ENCODE data around the gene TFR2. TPM values are rescaled to one million over a fixed set of nuclear protein-coding genes. Genes with fewer than 3 reads are reported as not detected.
"Not testable (repeated sequence)": the region's sequence is repeated elsewhere in the genome, so short reads cannot be mapped to it uniquely, and the experiment has no call there.

TFR2 gene
- total RNA-seq, 2 donors from 2014 or later, result 4.5 to 6.1 TPM

- ATAC-seq (no peak), DNase-seq (no peak)
- peaks cover 4% of the 10 kb centered on the region for H3K36me3 Mint-ChIP-seq (ENCODE audit: low read depth)
Observed at GRCh38 chr7:100674411-100675104, 33.2 kb upstream of the TFR2 start.

GRCh38 chr7:100673942-100674410, 32.6 kb upstream of the TFR2 start:
- Mint-ChIP-seq H3K4me3 (peak overlapping the region; percentile 98), H3K27ac (peak overlapping the region; percentile 95), H3K36me3 (ENCODE audit: low read depth) (peaks cover 4% of the 10 kb centered on the region), H3K4me1 (peaks cover 28% of the 10 kb centered on the region), H3K27me3 (no peaks in the 10 kb centered on the region)
- ATAC-seq (no peak), DNase-seq (no peak)
- no peaks in the 10 kb centered on the region for H3K9me3 ChIP-seq (ENCODE audit: control insufficient read depth, low read length, poor library complexity, severe bottlenecking)

More at GRCh38 chr7:100674411-100675104, 33.2 kb upstream of the TFR2 start:
- peak overlapping the region; percentile 98 for H3K4me3 Mint-ChIP-seq
- H3K27me3 Mint-ChIP-seq, result no peaks in the 10 kb centered on the region
- H3K9me3 ChIP-seq (ENCODE audit: control insufficient read depth, low read length, poor library complexity, severe bottlenecking), result no peaks in the 10 kb centered on the region
- peak overlapping the region; percentile 95 for H3K27ac Mint-ChIP-seq
- peaks cover 31% of the 10 kb centered on the region for H3K4me1 Mint-ChIP-seq

- peak within 1 kb of the TSS; percentile 98 for H3K4me3 Mint-ChIP-seq
- ATAC-seq, result peak; percentile 62
- H3K9me3 ChIP-seq (ENCODE audit: control insufficient read depth, low read length, poor library complexity, severe bottlenecking), result no peaks in the 10 kb centered on the region
- H3K4me1 Mint-ChIP-seq, result peaks cover 26% of the 10 kb centered on the region
- DNase-seq, result peak; percentile 91 to 95 (median 95)
- H3K36me3 Mint-ChIP-seq (ENCODE audit: low read depth), result peaks cover 4% of the 10 kb centered on the region
- peak within 1 kb of the TSS; percentile 95 for H3K27ac Mint-ChIP-seq
- H3K27me3 Mint-ChIP-seq, result no peaks in the 10 kb centered on the region
Observed at GRCh38 chr7:100673302-100673941, 32.1 kb upstream of the TFR2 start, which contains the start of gene GNB2. TSS of gene GNB2 (plus strand) at chr7:100673740. CDS start at chr7:100676266, 2,526 bp downstream.

- H3K9me3 ChIP-seq (ENCODE audit: control insufficient read depth, low read length, poor library complexity, severe bottlenecking), result no peaks in the 10 kb centered on the region
- ATAC-seq, result no peak
- Mint-ChIP-seq H3K4me1 (peaks cover 19% of the 10 kb centered on the region), H3K27me3 (no peaks in the 10 kb centered on the region), H3K27ac (peak overlapping the region; percentile 95), H3K36me3 (ENCODE audit: low read depth) (peaks cover 2% of the 10 kb centered on the region), H3K4me3 (peak overlapping the region; percentile 21)
- DNase-seq, result no peak
Observed at GRCh38 chr7:100671353-100672327, 30.3 kb upstream of the TFR2 start.

GRCh38 chr7:100670074-100670473, 28.7 kb upstream of the TFR2 start:
- Mint-ChIP-seq H3K4me3 (no peak overlapping the region), H3K27me3 (no peaks in the 10 kb centered on the region), H3K4me1 (peaks cover 16% of the 10 kb centered on the region), H3K36me3 (ENCODE audit: low read depth) (peaks cover 2% of the 10 kb centered on the region), H3K27ac (no peak overlapping the region)
- ATAC-seq (no peak), DNase-seq (no peak)
- no peaks in the 10 kb centered on the region for H3K9me3 ChIP-seq (ENCODE audit: control insufficient read depth, low read length, poor library complexity, severe bottlenecking)

GRCh38 chr7:100669106-100669505, 27.8 kb upstream of the TFR2 start:
- not testable (repeated sequence) for ATAC-seq

GRCh38 chr7:100668069-100668449, 26.7 kb upstream of the TFR2 start:
- H3K36me3 Mint-ChIP-seq (ENCODE audit: low read depth), result no peaks in the 10 kb centered on the region
- H3K4me3 Mint-ChIP-seq, result no peak overlapping the region
- no peak overlapping the region for H3K27ac Mint-ChIP-seq

More at GRCh38 chr7:100669106-100669505, 27.8 kb upstream of the TFR2 start:
- H3K36me3 Mint-ChIP-seq (ENCODE audit: low read depth); H3K27ac Mint-ChIP-seq; H3K4me3 Mint-ChIP-seq; DNase-seq; H3K27me3 Mint-ChIP-seq; H3K9me3 ChIP-seq (ENCODE audit: control insufficient read depth, low read length, poor library complexity, severe bottlenecking): not testable (repeated sequence)
- peaks cover 14% of the 10 kb centered on the region for H3K4me1 Mint-ChIP-seq

GRCh38 chr7:100667331-100668068, 26.1 kb upstream of the TFR2 start:
- H3K9me3 ChIP-seq (ENCODE audit: control insufficient read depth, low read length, poor library complexity, severe bottlenecking), result no peaks in the 10 kb centered on the region
- Mint-ChIP-seq H3K36me3 (ENCODE audit: low read depth) (no peaks in the 10 kb centered on the region), H3K27ac (no peak overlapping the region), H3K27me3 (no peaks in the 10 kb centered on the region), H3K4me3 (no peak overlapping the region), H3K4me1 (peaks cover 7% of the 10 kb centered on the region)
- no peak for DNase-seq
- ATAC-seq, result no peak

More at GRCh38 chr7:100668069-100668449, 26.7 kb upstream of the TFR2 start:
- H3K9me3 ChIP-seq (ENCODE audit: control insufficient read depth, low read length, poor library complexity, severe bottlenecking), result no peaks in the 10 kb centered on the region
- no peak for DNase-seq
- Mint-ChIP-seq H3K4me1 (peaks cover 9% of the 10 kb centered on the region), H3K27me3 (no peaks in the 10 kb centered on the region)
- no peak for ATAC-seq

GRCh38 chr7:100665168-100665726, 23.9 kb upstream of the TFR2 start:
- Mint-ChIP-seq H3K4me3 (no peak overlapping the region), H3K27ac (no peak overlapping the region), H3K36me3 (ENCODE audit: low read depth) (no peaks in the 10 kb centered on the region), H3K4me1 (peaks cover 2% of the 10 kb centered on the region), H3K27me3 (no peaks in the 10 kb centered on the region)
- ATAC-seq (no peak), DNase-seq (no peak)
- no peaks in the 10 kb centered on the region for H3K9me3 ChIP-seq (ENCODE audit: control insufficient read depth, low read length, poor library complexity, severe bottlenecking)

GRCh38 chr7:100662194-100662776, 20.9 kb upstream of the TFR2 start:
- not testable (repeated sequence) for H3K9me3 ChIP-seq (ENCODE audit: control insufficient read depth, low read length, poor library complexity, severe bottlenecking); H3K4me3 Mint-ChIP-seq; H3K36me3 Mint-ChIP-seq (ENCODE audit: low read depth); H3K4me1 Mint-ChIP-seq; DNase-seq; H3K27ac Mint-ChIP-seq; ATAC-seq
- peaks cover 17% of the 10 kb centered on the region for H3K27me3 Mint-ChIP-seq

GRCh38 chr7:100655908-100656674, 14.7 kb upstream of the TFR2 start, which contains the start of gene ACTL6B:
TSS of gene ACTL6B (minus strand) at chr7:100656448. CDS start at chr7:100656354, 94 bp downstream.
- Mint-ChIP-seq H3K27me3 (peaks cover 42% of the 10 kb centered on the region), H3K36me3 (ENCODE audit: low read depth) (peaks cover 5% of the 10 kb centered on the region), H3K4me3 (no peak within 1 kb of the TSS), H3K4me1 (peaks cover 5% of the 10 kb centered on the region), H3K27ac (no peak within 1 kb of the TSS)
- peak; percentile 37 to 54 (median 42) for DNase-seq
- no peaks in the 10 kb centered on the region for H3K9me3 ChIP-seq (ENCODE audit: control insufficient read depth, low read length, poor library complexity, severe bottlenecking)
- peak; percentile 80 for ATAC-seq
